ENCODE results near the gene FGF21. TPM values are rescaled to one million over a fixed set of nuclear protein-coding genes. Genes with fewer than 3 reads are reported as not detected.

Gene FGF21
- total RNA-seq, 1 donor from 2014 or later: not detected

DNA sequence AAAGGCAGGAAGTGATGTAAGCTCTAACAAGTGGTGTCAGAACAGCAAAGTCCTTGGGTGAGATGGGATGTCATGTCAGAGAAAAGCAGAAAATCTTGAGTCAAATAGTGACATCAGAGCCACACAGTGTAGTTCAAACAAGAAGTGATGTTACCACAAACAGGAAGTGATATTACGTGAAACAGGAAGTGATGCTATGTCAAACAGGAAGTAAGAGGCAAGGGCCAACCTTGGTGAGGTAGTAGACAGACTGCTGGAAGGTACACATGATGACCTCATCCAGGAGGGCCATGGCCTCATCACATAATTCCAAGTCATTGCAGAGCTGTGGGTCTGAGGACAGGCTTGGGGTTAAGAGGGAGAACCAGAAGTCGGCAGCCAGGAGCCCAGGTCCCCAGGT is 28.8 kb upstream of the FGF21 start:
- intact Hi-C loops (cut with micrococcal nuclease): loop anchor here (1.0 to 10.0 kb wide), 3 partner anchors 12 to 312 kb away; no protein-coding TSS in a partner anchor

DNA sequence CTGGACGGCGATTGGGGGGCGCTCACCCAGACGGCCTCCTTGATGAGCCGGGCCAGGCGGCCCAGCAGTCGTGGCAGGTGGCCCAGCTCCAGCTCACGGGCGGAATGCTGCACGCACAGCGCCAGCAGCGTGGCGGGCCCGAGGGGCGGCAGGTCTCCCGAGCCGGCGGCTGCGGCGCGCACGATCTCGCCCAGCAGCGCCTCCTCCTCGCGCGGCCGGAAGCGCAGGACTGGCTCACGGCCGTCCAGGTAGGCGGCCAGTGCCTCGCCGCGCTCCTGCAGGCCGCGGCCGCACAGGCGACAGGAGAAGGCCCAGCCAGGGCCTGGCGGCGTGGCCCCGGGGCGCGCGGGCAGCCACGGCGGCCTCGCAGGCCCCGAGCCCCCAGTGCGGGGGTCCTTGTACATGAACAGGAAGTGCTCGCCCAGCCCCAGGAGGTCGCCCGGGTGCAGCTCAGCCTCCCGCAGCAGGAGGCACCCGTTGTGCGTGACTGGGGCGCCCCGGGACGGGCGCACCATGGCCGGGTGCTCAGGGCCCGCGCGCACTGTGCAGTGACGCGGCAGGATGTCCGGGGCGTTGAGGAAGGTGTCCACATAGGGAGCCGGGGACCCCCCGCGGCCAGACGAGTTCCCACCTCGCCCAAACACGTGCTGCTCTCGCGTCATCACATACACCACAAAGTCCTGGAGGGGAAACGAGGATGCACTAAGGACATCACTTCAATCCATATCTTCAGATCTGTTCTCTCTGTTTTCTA is 26.2 kb upstream of the FGF21 start:
- intact Hi-C loops (cut with micrococcal nuclease): loop anchor here (10.0 kb wide), 1 partner anchor 314 kb away; no protein-coding TSS in a partner anchor

- intact Hi-C loops (cut with micrococcal nuclease): no loop called here
Observed at GRCh38 chr19:48731452-48731851, 23.9 kb upstream of the FGF21 start.

DNA sequence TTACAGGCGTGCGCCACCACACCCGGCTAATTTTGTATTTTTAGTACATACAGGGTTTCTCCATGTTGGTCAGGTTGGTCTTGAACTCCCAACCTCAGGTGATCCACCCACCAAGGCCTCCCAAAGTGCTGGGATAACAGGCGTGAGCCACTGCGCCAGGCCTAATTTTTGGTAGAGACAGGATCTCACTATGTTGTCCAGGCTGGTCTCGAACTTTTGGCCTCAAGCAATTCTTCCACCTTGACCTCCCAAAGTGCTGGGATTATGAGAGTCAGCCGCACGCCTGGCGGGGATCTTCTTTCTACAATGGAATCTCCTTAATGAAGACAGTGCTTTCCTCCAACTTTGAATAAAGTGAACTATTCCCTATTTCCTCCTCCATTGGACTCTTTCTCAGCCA is 20.7 kb upstream of the FGF21 start:
- intact Hi-C loops (cut with micrococcal nuclease): no loop called here

- intact Hi-C loops (cut with micrococcal nuclease): no loop called here
Observed at GRCh38 chr19:48735031-48735615, 20.2 kb upstream of the FGF21 start.

DNA sequence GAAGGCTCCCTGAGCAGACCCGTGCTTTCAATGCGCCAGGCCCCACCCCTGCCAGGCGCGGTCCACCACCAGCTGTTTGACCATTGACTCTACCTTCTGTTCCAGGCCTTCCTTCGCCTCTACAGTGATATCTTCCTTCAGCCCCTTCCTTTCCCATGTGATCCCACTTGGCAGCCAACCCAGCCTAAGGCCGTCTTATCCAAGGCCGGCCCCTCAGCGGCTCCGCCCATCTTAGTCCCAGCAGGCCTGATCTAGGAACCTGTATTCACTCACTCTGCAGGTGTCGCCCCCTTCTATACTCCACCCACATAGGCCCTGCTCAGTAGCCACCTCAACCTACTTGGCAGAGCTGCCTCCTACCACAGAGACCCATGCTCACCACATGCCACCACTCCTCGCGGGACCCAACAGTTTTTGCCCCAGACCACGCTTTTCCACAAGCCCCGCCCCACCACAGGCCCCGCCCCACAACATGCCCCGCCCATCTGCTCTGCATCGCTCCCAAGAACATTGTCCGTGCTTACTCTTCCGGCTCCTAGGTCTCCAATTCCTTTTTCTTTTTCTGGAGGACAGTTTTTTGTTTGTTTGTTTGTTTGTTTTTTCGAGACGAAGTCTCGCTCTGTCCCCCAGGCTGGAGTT is 17.8 kb upstream of the FGF21 start:
- intact Hi-C loops (cut with micrococcal nuclease): no loop called here

DNA sequence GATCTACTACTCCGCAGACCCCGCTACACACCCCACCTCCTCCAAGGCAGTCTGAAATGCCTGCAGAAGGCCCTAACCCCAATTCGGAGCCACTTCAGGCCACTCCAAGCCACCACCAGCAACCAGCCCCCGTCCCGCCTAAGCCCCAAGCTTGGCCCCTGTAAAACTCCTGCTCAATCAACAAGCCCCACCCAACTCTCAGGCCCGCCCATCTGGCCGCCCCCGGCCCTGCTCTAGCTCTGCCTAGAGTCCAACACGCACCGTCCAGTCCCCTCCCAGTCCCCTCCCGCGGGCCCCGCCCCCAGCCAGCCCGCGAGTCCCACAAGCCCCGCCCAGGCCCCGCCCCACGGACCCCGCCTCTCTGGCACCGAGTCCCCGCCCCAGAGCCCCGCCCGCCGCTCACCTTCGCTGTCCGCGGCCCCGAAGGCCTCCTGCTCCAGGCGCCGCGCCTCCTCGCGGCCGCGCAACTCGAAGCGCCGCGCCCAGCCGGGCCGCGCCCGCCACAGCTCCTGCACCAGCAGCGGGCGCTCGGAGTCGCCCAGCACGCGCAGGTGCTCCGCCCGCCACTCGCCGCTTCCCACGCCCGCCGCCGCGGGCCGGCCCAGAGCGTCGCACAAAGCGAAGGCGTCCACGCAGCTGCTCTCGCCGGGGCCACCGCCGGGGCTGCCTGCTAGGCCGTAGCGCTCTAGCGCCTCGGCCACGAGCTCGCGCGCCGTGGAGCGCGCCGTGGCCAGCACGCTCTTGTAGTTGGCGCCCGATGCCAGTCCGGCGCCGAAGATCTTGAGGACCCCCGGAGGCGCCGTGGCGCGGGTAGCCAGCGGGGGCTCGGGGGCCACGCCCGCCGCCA is 16.5 kb upstream of the FGF21 start:
- intact Hi-C loops (cut with micrococcal nuclease): loop anchor here (1.0 kb wide), 6 partner anchors 9 to 92 kb away; partner anchors contain the start of gene CA11

DNA sequence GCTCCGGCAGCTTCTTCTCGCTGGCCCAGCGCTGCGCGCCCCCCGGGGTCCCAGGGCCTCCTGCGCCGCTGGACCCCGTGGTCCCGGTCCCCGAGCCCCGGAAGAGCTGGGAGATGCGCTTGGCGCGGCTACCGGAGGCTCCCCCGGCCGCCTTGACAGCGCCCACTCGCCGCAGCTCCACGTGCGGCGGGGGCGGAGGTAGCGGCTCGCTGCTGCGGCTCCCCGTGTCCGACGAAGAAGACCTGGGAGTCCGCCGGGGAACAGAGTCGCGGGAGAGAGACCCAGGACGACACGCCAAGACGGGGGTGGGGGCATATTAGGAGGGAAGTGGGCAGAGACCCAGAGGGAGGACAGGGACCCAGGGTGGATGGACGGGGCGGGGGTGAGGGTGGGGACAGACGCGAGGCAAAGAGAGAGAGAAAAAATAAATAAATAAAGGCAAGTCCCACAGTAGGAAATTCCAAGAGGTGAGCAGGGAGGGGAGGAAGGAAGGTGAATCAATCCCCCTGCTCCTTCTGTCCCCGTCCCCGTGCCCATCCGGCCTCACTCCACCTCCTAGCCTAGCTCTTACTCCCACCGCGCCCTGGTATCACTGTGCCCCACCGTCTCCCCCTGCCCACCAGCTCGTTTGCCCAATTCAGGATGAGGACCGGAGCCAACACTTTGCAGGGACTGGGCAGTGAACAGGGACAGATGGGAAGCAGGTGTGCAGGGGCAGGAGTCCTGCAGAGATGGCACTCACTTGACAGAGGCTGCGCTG is 15.7 kb upstream of the FGF21 start:
- intact Hi-C loops (cut with micrococcal nuclease): loop anchor here (1.0 to 2.0 kb wide), 2 partner anchors 64 to 247 kb away; no protein-coding TSS in a partner anchor

- intact Hi-C loops (cut with micrococcal nuclease): loop anchor here (2.0 kb wide), 1 partner anchor 248 kb away; no protein-coding TSS in a partner anchor
Observed at GRCh38 chr19:48740164-48740972, 15.0 kb upstream of the FGF21 start, which contains the start of gene RASIP1. TSS of gene RASIP1 (minus strand) at chr19:48740610. CDS start at chr19:48740282, 328 bp downstream.

- intact Hi-C loops (cut with micrococcal nuclease): loop anchor here (2.0 kb wide), 1 partner anchor 249 kb away; no protein-coding TSS in a partner anchor
Observed at GRCh38 chr19:48741129-48741999, 14.0 kb upstream of the FGF21 start.

GRCh38 chr19:48742096-48742495 is 13.2 kb upstream of the FGF21 start:
- intact Hi-C loops (cut with micrococcal nuclease): no loop called here

GRCh38 chr19:48745208-48745995 is 9.9 kb upstream of the FGF21 start:
- intact Hi-C loops (cut with micrococcal nuclease): loop anchor here (1.0 to 5.0 kb wide), 4 partner anchors 20 to 382 kb away; partner anchors contain the start of gene LMTK3

DNA sequence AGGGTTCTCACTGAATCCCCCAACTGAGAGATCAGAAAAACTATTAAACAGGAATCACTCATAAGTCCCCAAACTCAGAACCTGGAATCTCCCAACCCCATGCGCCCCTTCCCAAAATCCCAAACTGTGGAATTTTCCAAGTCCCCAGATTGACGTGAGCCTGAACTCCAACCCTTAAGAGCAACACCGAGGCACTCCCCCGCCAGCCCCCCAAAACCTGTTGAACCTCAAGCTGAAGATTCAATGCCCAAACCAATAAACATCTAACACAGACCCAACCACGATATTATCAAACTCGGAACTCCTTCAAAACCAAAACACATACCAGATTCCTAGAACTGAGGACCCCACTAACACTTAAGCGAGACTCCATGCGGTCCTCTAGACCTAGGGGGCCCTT is 9.2 kb upstream of the FGF21 start:
- intact Hi-C loops (cut with micrococcal nuclease): loop anchor here (2.0 to 5.0 kb wide), 3 partner anchors 49 to 381 kb away; partner anchors contain the start of gene LMTK3

GRCh38 chr19:48746738-48747575 is 8.4 kb upstream of the FGF21 start, which contains the start of gene IZUMO1:
TSS of gene IZUMO1 (minus strand) at chr19:48746909. CDS start at chr19:48745859, 1,050 bp downstream.
- intact Hi-C loops (cut with micrococcal nuclease): loop anchor here (1.0 to 5.0 kb wide), 6 partner anchors 9 to 380 kb away; partner anchors contain the start of gene LMTK3

DNA sequence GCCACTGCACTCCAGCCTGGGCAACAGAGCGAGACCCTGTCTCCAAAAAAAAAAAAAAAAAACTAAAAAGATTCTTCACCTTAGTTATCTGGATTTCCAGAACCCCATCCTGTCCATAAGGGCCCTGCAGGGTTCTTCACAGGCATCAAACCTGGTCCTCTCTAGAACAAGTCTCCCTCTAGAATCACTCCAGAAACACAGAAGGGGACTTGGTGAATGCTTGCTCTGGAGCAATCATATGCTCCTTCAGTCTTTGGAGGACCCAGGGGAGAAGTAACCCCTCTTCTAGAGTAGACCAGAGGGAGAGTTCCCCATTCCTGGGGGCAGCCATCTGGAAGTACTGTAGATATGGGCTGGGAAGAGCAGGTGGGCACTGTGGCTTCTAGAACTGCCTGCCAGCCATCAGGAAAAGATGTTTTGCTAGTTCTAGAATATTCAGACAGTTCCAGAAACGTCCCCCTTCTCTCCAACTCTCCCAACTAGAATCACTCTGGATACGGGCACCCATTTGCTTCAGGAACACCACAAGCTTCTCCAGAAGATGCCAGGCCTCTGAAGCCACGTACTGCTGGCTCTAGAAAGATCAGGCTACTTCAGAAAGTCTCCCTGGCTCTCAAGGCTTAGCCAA is 5.6 kb upstream of the FGF21 start:
- intact Hi-C loops (cut with micrococcal nuclease): loop anchor here (5.0 kb wide), 2 partner anchors 237 to 378 kb away; partner anchors contain the start of gene LMTK3

GRCh38 chr19:48750351-48750750 is 5.0 kb upstream of the FGF21 start:
- intact Hi-C loops (cut with micrococcal nuclease): no loop called here

Measured in T-helper 1 cell treated with Interleukin-12 subunit alpha and Interleukin-12 subunit beta and Interleukin-4 antibody, amounts not matched to agents 30 ng/mL and 1 ng/mL, for 36 hours (primary cell).